Stimulated activated CD4-positive, alpha-beta T cell treated with anti-CD3 and anti-CD28 coated beads, TNF-alpha, amount 100 ng/mL, for 1 hour (primary cell): ENCODE data around the gene SLC8A1.

Source experiments
- DNase-seq, 3 donors: peaks; one replicate each; pipeline ENCODE4 v3.0.0-alpha.2; 2020; ENCODE audit warnings: low read depth in 3 of 3, low spot score in 1 of 3

Gene SLC8A1

GRCh38 chr2:40458271-40458794 lies 6.4 kb upstream of the SLC8A1 start:
- no peak for DNase-seq

GRCh38 chr2:40457837-40458236 lies 5.9 kb upstream of the SLC8A1 start:
- DNase-seq = no peak

- no peak for DNase-seq
Measured at GRCh38 chr2:40457366-40457765, 5.5 kb upstream of the SLC8A1 start.

- no peak for DNase-seq
Measured at GRCh38 chr2:40456926-40457325, 5.0 kb upstream of the SLC8A1 start.

- no peak for DNase-seq
Measured at GRCh38 chr2:40455661-40456060, 3.8 kb upstream of the SLC8A1 start.

- no peak for DNase-seq
Measured at GRCh38 chr2:40454321-40454720, 2.4 kb upstream of the SLC8A1 start.

- DNase-seq = no peak
Measured at GRCh38 chr2:40452786-40453185, 896 bp upstream of the SLC8A1 start.

DNA sequence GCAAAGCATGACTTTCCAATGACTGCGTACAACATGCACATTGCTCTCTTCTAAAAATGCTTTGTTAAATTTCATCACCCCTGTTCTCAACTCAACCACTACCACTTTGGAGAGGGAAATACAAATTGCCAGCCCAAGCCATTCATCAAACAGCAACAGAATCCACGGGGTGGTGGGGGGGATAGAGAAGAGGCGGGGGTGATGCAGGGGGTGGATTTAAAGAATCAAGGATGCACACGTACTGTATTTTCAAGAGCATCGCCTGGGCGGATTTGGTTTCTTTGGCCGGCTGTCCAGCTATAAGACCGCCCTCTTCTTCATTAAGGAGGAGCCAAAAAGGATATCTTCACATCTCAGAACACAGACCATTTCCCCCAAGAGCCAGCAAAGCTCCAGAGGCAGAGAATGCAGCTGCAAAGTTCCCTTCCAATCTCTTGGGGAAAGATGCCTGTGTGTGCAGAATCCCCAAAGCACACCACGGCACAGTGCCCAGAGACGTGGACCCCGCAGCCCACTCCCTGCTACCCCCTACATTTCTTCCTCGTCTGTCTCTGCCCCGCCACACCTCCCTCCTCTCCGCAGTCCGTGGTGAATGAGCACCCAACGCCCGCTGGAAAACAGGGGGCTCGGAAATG lies 977 bp downstream of the SLC8A1 start:
- DNase-seq = no peak

DNA sequence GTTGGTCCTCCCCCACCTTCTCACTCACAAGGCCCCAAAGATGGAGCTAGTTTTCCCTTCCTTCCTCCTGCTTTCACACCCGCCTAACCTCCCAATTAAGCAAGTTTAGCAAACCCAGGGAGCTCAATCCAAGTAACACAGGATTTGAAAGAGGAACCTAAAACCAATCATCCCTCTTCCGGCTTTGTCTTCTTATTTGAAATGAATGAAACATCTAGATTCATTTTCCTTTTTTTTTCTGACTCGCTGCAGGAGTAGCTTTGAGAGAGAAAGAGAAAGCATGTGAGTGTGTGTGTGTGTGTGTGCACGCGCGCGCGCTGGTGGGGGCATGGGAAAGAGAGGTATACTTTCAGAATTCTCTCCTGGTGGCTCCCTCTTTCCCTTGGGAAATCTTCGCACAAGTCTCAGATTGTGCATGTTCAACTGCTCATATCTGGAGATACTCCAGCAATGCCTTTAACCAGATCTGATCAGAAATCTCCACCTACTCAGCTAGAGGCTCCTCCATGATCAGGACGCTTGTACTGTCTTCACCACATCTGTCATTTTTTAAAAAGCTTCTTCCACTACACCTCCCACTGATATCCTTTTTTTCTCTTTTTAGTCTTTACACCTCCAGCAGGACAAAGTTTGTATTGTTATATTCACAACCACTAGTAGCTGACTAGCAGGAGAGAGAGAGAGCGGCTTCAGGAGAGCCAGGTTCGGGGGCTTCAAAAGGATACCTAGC lies 1.7 kb downstream of the SLC8A1 start:
- DNase-seq = no peak

DNA sequence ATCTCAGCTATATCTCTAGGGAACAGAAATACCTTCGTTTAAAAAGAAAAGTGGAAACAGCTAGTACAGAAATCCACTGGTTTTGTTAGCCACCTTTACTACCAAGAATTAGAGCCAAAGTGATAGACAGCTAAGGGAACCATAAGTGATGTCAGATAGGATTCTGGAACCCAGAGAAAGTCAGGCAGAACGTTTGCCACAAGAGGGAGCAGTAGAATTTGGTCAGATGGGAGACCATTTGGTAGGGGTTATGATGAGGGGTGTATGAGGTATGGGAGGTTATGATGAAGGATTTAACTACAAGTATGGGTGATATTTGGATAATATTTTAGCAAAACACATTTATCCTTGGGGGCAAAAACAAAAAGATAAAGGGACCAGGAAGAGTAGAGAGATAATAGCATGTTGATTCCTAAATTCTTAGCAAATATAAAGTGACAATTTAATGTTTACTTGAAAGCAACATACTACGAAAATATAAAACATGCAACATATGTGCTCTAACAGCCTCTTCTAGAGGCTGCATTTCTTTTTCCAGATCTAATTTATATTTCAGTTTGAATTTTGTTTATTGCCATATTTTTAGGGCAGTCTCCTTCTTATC lies 3.3 kb downstream of the SLC8A1 start:
- no peak for DNase-seq

DNA sequence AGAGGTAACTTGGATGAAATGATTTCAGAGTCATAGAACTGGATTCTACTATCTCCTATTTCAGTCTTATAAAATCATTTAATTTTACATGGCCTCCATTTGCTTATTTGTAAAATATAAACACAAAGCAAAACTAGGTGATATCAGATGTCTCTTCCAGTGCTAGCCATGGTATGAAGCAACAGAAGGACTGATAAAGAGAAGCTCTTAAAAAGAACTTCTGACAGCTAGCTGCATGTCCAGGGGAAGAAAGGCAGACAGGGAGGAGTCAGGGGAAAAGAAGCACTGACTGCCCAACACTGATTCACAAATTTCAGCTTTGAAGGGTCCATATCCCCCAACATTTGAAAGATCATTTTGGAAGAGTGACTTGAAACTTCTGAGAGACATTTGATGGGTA lies 6.4 kb downstream of the SLC8A1 start:
- no peak for DNase-seq

DNA sequence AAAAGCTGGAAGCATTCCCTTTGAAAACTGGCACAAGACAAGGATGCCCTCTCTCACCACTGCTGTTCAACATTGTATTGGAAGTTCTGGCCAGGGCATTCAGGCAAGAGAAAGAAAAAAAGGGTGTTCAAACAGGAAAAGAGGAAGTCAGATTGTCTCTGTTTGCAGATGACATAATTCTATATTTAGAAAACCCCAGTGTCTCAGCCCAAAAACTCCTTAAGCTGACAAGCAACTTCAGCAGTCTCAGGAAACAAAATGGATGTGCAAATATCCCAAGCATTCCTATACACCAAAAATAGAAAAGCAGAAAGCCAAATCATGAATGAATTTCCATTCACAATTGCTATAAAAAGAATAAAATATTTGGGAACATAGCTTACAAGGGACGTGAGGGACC lies 11.1 kb downstream of the SLC8A1 start:
- DNase-seq = no peak

GRCh38 chr2:40439473-40439872 lies 12.4 kb downstream of the SLC8A1 start:
- no peak for DNase-seq

GRCh38 chr2:40436093-40436475 lies 15.8 kb downstream of the SLC8A1 start:
- DNase-seq = no peak

GRCh38 chr2:40435426-40436092 lies 16.3 kb downstream of the SLC8A1 start:
- no peak for DNase-seq

GRCh38 chr2:40434731-40435271 lies 17.1 kb downstream of the SLC8A1 start:
- no peak for DNase-seq

DNA sequence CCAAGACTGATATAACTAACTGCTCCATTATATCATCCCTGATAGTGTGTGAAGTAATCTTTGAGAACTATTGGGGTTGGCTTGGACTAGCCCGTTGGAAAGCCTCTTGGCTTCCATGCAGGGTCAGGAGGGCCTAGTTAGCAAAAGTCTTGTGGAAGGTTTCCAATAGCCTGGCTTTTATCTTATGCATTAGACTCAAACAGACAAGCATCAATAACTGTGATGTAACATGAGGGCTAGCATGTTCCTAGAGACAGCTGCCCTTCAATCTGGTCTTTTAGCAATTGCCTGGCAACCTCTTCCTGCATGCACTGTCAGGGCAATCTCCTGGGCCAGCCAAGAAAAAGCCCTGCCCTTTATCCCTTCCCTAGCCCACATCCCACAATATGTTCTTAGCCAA lies 18.2 kb downstream of the SLC8A1 start:
- DNase-seq = no peak

- DNase-seq = no peak
Measured at GRCh38 chr2:40432921-40433483, 18.9 kb downstream of the SLC8A1 start.

- DNase-seq = no peak
Measured at GRCh38 chr2:40431600-40431955, 20.3 kb downstream of the SLC8A1 start.

GRCh38 chr2:40430776-40431599 lies 20.9 kb downstream of the SLC8A1 start:
- no peak for DNase-seq
